NCI-H82 treated with DMSO at 0.1 percent for 48 hours (cell line): ENCODE measurements around the gene LCN15.
"Not testable (repeated sequence)": the region's sequence is repeated elsewhere in the genome, so short reads cannot be mapped to it uniquely, and the experiment has no call there.

Source experiments
- DNase-seq: peaks from one replicate; lab custom pipeline; 2025; ENCODE audit not compliant: unreplicated experiment; lab: John Stamatoyannopoulos, UW

The LCN15 gene

DNA sequence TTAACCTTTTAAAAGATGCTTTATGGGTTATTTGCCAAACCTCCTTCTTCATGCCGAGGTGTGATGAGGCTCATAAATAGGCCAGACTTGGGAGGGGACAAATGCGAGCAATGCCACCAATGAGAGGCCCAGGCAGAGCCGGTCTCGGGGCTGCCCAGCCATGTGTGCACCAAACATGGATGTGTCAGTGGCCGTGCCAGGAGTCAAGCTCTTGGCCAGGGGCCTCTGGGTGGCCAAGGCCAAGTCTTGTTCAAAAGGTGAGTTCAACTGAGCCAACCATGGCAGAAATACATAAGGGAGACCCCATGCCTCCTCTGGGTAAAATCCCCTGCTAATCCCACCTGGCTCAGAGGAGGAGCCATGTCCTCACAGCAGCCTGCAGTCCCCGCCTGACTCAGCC is 10.9 kb upstream of the LCN15 start:
- DNase-seq, result no peak

DNA sequence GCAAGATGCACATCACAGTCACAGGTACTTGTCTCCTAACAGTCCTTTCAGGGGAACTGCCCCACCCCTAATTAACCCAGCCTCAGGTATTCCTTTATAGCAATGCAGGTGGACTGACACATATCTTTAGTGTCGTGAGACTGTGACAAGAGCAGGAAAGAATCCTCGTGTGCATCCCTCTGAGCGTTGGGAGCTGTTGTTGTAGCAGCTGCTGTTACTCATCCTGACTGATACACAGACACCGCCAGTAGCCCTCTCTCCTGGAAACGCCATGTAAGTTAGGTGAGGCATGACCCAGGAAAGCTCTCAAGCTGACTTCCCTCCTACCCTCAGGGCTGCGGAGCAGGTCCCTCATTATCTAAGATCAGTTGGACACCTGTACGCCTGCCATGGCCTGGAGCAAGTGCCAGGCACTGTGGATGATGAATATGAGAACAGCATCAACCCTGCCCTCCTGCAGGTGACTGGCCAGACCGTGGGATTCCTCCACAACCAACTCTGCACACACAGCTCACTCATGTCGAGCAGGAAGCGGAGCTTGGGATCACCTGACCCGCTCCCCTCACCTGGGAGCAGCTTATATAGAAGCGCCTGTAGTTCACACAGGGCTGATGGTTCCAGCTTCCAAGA is 10.2 kb upstream of the LCN15 start:
- no peak for DNase-seq

- DNase-seq, result peak; percentile 22
These were observed 9.2 kb upstream of the LCN15 start for GRCh38 chr9:136773386-136774044.

DNA sequence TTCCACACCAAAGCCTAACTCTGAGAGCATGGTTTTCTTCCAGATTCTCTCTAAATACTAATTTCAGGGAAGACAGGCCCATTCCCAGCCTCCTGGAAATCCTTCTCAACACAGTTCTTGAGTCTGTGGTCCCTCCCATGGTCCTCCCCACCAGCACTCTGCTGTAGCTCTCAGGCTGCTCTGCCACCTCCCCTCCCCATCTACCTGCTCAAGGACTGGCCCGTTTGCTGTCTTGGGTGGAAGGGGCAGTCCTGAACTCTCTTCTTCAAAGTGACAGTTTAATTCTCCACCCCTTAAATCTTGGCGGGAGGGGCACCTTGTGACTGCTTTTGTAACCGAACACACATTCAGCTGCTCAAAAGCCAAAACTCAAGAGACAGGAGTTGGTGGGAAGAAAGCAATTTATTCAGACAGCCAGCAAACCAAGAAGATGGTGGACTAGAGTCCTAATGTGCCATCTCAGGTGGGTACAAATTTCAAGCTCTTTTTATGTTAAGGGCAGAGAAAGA is 7.6 kb upstream of the LCN15 start:
- no peak for DNase-seq

DNA sequence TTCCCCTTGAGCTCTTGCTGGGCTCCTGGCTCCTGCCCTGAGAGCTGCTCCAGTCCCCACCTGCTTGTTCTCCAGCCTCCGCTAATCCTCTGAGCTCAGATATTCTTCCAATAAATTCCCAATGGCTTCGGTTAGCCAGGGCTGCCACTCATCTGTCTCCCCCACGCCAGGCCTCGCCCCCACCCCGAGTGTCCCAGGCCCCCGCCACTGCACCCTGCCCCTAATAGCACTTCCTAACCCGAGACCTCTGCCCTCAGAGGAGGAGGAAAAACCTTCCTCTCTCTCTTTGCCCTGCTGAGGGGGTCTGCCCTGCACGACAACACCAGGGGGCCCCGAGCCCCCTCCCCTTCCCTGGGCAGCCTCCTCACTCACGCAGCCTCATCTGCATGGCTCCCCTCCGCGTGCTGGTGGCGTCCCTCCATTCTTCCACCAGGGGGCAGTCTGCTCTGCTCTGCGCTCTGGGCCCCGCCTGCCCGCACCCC is 5.4 kb upstream of the LCN15 start:
- peak; percentile 45 for DNase-seq

GRCh38 chr9:136766410-136767120 is 2.2 kb upstream of the LCN15 start:
- DNase-seq, result not testable (repeated sequence)

GRCh38 chr9:136765745-136766409 is 1.6 kb upstream of the LCN15 start:
- DNase-seq, result not testable (repeated sequence)

DNA sequence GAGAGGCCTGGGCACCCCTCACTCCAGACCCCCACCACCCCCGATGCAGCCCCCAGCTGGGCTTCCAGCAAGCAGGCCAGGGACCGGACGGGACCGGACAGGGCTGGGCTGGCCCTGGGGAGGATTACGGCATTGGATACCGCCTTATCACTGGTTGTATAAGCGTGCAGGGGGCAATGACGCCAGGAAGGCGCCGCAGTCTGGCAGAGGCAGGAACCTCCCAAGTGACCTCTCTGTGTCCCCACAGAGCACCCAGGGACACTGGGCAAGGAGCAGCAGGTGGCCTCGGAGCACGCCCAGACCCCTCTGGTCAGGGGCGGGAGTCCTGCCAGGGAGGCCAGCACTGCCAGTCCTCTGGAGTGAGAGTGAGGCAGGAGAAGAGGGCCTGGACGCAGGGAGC is 723 bp upstream of the LCN15 start:
- no peak for DNase-seq

DNA sequence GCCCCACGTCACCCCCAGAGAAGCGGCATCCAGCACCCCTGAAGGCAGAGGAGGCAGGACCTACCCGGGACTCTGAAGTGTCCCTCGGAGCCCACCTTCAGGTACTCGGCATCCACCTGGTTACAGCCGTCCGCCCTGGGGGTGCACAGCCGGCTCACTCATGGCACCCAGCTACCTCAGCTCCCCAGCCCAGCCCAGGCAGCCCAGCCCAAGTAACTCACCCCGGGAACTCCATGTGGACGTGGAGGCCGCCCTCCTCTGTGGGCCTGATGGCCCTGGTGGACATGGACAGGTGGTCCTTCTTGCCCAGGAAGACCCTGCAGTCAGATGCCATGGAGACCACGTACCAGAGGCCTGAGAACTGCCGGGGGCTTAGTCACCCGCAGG is 676 bp downstream of the LCN15 start:
- no peak for DNase-seq

- peak; percentile 56 for DNase-seq
These were observed 1.2 kb downstream of the LCN15 start for GRCh38 chr9:136762915-136763648.

- no peak for DNase-seq
These were observed 2.1 kb downstream of the LCN15 start for GRCh38 chr9:136762221-136762691.

GRCh38 chr9:136761545-136761981 is 2.8 kb downstream of the LCN15 start:
- DNase-seq, result no peak

- DNase-seq, result peak; percentile 53
These were observed 3.3 kb downstream of the LCN15 start for GRCh38 chr9:136760834-136761544.

DNA sequence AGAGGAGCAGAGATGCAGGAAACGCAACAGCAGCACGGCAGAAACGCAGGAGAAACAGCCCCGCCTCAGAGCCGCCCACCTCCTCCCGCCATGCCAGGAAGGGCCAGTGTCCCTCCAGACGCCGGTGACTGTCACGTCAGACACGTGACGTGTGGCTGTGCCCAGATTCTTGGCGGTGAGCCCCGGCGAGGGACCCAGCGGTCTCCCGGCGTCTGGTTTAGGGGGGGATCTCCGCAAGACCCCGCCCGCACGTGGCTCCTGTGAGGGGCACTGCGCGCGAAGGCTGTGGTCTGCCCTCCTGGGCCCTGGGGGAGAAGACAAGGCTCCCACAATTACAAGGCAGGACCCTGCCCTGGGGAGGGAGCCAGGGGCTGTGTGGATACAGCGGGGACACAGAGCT is 3.9 kb downstream of the LCN15 start:
- no peak for DNase-seq

DNA sequence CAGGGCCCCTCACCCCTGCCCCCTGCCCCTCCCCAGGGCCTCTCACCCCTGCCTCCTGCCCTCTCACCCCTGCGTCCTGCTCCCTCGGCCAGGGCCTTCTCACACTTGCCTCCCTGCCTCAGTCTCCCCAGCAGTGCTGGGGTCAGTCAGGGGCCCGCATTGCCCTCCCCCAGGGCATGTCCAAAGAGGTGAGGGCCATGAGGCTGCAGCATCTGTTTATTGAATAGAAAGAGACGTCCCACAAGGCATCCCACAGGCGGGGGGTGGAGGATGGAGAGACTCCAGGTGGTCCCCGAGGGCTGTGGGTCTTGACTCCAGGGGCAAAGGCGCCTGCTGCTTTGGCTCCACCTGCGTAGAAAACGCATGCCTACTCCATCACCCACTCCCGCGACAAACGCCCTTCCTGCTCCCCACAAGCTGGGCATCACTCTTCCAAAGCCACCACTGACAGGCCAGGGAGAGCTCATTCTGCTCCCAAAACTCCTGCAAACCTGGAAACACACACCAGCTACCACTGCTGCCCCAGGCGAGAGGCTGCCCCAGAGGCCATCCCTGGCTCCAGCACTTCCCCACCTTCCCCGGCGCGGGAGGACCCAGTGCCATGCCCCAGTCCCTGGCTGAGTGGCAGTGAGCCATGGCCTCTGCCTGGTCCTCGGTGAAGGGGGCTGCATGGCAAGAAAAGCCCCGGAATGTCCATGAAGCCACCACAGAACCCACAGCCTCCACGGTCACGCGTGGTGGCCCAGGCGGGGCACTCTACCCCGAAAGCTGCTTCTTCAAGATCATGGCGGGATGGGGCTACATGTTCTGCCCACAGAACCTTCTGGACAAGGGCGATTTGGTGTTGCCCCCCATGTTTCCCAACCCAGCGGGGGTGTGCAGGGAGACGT is 4.6 kb downstream of the LCN15 start:
- DNase-seq, result no peak

- no peak for DNase-seq
These were observed 5.3 kb downstream of the LCN15 start for GRCh38 chr9:136759001-136759400.

DNA sequence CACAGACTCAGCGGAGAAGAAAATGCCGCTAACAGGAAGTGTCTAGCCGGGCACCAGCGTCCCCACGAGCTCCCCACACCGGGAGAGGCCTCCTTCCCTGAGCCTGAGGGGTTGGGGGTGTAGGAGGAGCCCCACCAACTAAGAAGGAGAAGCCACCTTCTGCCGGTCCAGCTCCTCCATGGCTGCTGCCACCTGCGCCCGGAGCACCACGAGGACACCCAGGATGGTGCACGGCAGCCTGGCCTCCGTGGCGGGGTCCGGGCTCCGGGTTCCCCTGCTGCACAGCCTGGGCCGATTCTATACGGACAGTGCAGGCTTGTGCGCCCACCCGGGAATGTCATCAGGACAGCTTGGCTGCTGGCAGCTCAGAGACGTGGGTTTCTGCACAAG is 6.6 kb downstream of the LCN15 start:
- DNase-seq, result no peak

DNA sequence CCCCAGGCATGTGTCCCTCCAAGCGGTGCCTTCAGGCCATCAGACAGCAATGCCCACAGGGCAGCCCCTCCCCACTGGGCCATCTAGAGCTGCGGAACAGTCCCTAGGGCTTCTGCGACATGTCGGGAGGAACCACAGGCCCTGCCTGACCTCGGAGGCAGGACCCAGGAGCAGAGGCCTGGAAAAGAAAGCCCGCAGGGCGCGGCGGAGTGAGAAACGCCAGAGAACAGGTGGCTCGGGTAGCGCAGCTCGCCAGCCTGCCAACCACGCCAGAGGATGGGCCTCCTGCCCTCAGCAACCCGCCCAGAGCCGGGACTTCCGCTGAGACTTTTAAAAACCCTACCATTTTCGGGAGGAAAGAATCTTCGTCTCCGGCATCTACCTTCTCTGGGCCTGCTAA is 7.0 kb downstream of the LCN15 start:
- DNase-seq, result no peak

DNA sequence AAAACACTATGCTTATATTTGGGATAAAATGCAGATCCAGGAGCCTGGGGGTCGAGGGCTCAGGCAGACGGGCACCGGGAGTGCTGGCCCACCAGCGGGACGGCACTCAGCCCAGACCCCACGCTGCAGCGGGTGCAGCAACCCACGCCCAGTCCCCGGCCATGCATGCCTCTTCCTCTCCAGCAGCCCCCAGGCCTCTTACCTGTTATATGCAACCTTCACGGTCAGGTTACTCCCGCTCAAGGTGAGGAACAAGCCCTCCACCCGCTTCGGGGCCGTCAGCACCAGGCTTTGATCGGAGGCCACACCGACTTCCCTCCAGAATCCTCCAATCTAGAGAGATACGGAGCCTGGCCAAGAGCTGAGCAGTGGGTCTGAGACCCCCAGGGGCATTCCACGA is 7.5 kb downstream of the LCN15 start:
- DNase-seq, result no peak
